ENCODE data around the gene SH3PXD2A. TPM values are rescaled to one million over a fixed set of nuclear protein-coding genes. Genes with fewer than 3 reads are reported as not detected.

Gene SH3PXD2A
- total RNA-seq, 2 donors from 2014 or later: 62.6 to 93.6 TPM

DNA sequence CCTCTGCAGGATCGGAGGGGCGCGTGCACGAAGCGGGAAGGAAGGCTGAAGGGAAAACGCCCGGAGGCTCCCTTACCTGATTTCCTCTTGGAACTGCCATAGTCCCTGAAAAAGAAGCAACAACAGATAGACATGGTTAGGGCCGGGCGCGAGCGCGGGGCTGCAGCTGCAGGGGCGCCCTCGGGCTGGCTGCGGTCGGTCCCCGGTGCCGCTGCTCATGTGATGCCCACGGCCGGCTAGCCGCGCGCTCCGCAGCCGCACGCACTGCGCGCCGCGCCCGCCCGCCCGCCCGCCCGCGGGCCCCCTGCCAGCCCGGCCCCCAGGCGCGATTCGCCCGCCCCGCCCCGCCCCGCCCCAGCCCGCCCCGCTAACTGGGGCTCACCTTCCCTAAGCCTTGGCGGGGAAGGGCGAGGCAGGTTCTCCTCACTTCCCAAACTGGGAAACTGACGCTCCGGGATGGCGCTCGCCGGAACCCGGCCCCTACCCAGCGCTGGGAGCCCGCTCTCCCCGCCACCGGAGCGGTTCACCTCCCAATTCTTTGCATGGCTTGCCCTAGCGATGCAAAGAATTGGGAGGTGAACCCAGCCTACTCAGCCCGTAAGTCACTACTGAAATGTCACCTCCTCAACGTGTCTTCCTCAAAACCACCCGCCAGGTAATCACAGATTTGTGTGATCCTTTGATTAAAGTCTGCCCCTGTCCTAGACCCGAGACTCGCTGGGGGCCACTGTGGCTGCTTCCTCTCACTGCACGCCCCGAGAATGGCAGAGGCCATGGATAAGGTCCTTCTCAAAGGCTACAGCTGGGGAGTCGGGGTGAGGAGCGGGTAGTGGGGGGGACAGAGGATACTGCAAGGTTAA, 162.2 kb downstream of the SH3PXD2A start:
- DNase-seq (ENCODE audit: low spot score): no peak

DNA sequence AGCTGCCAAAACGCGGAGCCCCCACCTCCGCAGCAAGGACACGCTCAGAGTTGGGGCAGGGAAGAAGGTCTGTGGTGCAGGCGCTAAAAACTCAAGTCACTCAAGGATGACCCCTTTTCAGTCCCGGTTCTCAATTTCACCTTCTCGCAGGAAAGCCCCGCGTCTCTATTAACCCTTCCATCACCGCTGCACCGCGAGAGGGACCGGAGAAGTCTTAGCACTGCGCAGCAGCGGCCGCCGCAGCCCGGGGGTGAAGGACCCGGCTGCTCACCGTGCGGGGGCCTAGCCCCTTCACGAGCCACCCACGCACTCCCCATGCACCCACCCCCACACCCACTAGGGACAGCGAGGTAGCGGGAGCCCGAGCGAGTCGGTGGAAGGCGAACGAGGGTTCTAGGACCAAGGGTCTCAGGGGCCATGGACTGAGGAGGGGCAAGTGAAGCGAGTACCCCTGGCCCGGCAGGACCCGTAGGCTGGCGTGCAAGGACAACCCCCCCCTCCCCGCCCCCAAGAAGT, 162.9 kb downstream of the SH3PXD2A start:
- no peak for DNase-seq (ENCODE audit: low spot score)
- intact Hi-C loops (cut with DNase I): no loop called here

More for the DNA sequence above, 162.2 kb downstream of the SH3PXD2A start:
- intact Hi-C loops (cut with DNase I): no loop called here

DNA sequence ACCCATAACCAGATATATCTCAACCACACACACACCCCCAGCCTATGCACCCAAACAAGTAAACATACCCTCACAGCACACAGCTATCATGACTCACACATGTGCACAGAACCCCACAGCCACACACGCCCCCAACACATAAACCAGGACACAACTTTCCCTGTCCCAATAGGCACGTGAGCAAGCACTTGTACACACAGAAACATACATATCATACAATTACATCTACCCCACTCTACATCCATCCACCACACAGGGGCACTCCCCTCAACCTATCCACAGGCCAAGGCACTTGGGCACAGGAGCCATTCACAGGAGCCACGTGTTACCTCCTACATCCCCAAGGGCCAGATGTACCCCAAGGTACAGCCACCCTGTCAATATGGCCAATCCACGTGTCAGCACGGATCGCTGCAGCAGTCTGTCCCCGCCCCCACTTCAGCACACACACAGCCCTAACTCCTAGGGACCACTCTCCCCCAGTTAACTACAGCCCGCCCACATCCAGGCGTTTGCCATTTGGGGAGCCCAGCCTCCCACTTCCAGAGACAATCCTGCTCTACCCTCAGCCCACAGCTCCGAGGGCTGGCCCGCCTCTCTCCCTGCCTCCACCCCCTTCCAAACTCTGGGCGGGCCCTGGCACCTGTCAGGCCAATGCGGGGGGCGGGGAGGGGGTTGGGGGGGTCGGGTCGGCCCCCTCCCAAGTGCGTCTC, 163.5 kb downstream of the SH3PXD2A start:
- no peak for DNase-seq (ENCODE audit: low spot score)

DNA sequence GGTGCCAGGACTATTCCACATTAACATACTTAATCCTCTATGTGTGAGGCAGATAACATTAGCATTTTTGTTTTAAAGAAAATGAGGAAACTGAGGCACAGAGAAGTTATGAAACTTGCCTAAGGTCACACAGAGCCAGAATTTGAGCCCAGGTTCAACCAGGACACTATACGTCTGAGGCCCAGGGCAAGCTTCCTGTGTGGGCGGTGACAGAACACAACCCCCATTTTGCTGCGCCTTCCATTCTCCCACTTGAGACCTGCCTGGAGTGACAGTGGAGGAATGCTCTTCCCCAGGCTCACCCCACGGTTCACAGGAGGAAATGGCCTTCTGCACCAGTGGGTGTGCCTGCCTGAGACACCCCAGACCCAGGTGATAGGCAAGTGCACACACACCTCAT, 164.1 kb downstream of the SH3PXD2A start:
- intact Hi-C loops (cut with DNase I): no loop called here
- DNase-seq (ENCODE audit: low spot score): no peak

More for the DNA sequence above, 163.5 kb downstream of the SH3PXD2A start:
- intact Hi-C loops (cut with DNase I): no loop called here

DNA sequence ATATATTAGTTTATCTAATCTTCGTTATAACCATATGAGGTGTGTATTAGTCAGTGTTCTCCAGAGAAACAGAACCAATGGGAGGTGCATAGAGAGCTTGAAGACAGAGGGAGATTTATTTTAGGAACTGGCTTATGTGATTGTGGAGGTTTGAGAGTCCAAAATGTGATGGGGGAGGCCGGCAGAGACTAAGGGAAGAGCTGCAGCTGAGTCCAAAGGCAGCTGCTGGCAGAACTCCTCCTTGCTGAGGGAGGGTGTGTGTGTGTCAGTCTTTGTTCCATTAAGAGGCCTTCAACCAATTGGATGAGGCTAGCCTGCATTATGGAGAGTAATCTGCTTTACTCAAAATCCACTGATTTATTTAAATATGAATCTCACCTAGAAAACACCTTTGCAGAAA, 165.1 kb downstream of the SH3PXD2A start:
- intact Hi-C loops (cut with DNase I): no loop called here
- DNase-seq (ENCODE audit: low spot score): no peak

DNA sequence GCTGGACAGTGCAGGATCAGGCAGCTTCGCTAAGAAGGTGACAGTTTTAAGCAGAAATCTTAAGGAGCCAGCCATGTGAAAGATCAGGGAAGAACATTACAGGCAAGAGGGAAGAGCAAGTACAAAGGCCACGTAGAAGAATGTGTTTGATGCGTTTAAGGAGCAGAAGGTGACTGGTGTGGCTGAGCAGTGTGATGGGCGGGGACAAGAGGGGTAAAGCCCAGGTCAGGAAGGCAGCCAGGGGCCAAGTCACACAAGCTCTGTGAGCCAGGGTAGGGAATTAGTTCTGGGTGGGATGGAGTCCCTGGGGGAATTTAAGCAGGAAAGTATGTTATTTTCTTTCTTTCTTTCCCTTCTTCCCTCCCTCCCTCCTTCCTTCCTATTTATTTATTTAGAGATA, 166.9 kb downstream of the SH3PXD2A start:
- no peak for DNase-seq (ENCODE audit: low spot score)
- intact Hi-C loops (cut with DNase I): loop anchor here (5.0 kb wide), 1 partner anchor 86 kb away; no protein-coding TSS in a partner anchor

DNA sequence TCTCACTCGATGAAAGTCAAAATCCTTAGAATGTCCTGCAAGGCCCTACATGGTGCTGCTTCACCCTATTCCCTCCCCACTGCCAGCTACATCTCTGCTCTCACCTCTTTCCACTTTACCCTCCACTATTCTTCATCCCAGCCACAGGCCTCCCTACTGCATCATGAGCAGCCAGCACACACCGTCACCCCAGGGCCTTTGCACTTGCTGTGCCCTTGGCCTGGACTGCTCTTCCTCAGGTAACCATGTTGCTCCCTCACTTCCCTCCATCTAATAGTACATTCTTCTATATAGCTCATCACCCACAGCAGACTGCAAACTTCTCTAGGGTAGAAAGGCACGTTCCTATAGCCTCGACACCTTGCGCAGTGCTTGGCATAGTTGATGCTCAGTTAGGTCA, 167.7 kb downstream of the SH3PXD2A start:
- DNase-seq (ENCODE audit: low spot score): no peak
- intact Hi-C loops (cut with DNase I): loop anchor here (5.0 kb wide), 1 partner anchor 85 kb away; no protein-coding TSS in a partner anchor

DNA sequence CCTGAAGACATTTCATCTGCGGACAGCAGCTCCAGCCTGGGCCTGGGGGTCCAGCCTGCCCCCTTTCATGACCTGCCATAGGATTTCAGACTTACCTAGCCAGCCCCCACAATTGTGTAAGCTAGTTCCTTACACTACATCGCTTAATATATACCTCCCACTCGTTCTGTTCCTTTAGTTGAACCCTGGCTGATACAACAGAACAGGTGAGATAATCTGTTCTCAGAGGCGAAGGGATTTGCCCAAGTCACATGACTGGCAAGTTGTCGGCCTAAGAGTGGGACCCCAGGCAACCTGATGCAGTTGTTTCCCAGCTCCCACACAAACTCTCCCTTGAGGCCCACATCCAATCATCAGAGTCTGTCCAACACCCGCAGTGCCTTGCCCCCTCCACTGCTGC, 168.2 kb downstream of the SH3PXD2A start:
- intact Hi-C loops (cut with DNase I): loop anchor here (5.0 kb wide), 1 partner anchor 85 kb away; no protein-coding TSS in a partner anchor

DNA sequence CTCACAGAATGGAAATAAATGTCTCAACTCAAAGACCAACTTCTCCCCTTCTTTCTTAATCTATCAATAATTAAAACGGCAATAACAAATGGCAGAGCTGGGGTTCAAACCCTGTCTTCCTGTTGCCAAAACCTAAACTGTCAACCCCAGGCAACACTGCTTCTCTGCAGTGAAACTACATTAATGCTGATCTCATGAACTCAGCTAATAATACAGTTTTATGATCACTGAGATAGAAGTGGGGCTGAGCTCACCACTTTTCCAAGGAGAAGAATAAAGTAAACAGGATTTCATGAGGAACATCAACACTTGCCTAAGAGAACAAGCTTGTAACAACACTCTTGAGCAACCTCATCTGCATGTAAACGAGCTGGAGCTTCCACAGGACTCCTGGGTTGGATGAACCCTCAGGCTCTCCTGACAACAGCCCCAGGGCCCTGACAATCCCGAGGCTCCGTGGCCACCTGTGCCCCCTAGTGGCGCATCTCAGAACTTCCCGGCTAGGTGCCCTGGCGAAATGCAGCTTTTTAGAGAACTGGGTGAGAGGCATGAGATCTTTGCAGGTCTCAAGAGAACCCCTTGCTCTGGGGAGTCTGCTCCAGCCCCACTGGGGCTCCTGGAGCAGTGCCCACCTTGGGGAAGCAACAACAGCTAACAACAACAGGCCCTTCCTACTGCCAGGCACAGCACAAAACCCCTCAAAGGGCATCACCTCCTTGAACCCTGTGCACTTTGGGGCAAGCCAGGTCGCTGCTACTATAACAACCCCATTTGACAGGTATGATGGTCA, 169.3 kb downstream of the SH3PXD2A start:
- intact Hi-C loops (cut with DNase I): loop anchor here (5.0 kb wide), 1 partner anchor 84 kb away; no protein-coding TSS in a partner anchor
- peak; percentile 92 for DNase-seq (ENCODE audit: low spot score)

More for the DNA sequence above, 168.2 kb downstream of the SH3PXD2A start:
- DNase-seq (ENCODE audit: low spot score): no peak

DNA sequence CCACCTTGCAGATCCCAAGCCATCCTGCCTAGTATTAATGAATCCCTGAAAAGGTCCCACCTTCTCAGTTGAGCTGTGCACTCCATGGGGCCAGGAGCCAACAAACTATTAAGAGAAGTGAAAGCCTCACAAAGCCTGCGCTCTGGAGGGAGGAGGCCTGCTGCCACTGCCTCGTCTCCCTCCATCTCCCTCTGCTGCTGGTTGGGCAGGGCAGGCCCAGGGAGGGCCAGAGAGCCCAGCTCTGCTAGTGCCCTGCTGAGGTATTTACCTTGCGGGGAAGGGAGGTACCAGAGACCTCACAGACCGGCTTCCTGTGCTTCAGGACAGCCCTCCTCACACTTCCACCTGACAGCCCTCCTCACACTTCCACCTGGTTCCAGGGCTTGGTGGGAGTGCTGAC, 171.5 kb downstream of the SH3PXD2A start:
- DNase-seq (ENCODE audit: low spot score): no peak
- intact Hi-C loops (cut with DNase I): no loop called here

DNA sequence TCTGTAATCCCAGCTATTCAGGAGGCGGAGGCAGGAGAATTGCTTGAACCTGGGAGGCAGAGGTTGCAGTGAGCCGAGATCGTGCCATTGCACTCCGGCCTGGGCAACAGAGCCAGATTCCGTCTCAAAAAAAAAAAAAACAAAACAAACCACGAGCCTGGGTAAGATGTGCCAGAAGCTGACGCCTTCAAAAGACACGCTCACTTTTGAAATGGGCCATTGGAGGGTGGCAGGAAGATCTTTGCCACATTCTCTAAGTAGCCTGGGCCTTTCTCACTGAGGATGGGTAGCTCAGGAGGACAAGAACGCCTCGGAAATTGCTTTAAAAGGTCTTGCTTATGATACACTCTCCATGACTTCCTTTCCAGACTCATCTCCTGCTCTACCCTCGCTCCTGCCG, 172.7 kb downstream of the SH3PXD2A start:
- intact Hi-C loops (cut with DNase I): no loop called here

DNA sequence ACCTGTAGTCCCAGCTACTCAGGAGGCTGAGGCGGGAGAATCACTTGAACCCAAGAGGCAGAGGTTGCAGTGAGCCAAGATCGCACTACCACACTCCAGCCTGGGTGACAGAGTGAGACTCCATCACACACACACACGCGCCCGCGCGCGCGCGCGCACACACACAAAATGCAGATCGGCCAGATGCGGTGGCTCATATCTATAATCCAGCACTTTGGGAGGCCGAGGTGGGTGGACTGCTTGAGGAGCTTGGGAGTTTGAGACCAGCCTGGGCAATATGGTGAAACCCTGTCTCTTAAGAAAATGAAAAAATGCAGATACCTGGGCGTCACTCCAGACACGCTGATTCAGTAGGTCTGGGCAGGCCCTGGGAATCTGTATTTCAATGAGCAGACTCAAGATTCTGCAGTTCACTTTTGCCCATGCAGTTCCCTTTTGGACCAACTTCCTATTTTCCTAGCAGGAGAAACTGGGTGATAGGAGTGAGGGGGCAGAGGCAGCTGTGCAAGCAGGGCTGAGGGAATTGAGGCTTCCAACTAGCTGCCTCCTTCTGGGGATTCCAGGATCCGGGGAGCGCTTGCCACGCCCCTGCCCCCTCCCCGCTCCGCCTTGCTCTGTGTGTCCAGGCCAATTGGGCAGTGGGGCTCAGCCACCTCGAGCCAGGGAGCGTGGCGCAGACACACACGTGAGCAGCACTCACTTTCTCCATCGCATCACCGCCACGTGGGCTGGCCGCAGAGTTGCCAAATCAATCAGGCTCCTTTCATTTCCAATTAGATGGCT, 173.6 kb downstream of the SH3PXD2A start:
- DNase-seq (ENCODE audit: low spot score): peak; percentile 89
- intact Hi-C loops (cut with DNase I): no loop called here

More for the DNA sequence above, 172.7 kb downstream of the SH3PXD2A start:
- no peak for DNase-seq (ENCODE audit: low spot score)

DNA sequence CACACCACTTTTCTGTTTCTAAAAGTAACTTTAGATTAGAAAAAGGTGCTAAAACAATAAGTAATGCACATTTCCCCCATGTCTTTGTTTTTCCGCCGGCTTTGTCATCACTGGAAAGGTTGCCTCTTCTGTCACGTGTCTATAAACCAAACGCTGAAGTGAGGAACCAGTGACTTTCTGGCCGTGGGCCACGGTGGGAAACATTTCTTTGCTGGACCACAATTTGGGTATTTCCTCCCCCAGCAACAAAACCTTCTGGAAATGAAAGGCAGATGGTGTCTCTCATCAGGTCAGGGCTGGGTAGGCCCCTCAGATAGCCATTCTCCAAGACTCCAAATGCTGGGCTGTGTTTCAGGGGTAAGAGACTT, 174.5 kb downstream of the SH3PXD2A start:
- intact Hi-C loops (cut with DNase I): no loop called here
- DNase-seq (ENCODE audit: low spot score): no peak

DNA sequence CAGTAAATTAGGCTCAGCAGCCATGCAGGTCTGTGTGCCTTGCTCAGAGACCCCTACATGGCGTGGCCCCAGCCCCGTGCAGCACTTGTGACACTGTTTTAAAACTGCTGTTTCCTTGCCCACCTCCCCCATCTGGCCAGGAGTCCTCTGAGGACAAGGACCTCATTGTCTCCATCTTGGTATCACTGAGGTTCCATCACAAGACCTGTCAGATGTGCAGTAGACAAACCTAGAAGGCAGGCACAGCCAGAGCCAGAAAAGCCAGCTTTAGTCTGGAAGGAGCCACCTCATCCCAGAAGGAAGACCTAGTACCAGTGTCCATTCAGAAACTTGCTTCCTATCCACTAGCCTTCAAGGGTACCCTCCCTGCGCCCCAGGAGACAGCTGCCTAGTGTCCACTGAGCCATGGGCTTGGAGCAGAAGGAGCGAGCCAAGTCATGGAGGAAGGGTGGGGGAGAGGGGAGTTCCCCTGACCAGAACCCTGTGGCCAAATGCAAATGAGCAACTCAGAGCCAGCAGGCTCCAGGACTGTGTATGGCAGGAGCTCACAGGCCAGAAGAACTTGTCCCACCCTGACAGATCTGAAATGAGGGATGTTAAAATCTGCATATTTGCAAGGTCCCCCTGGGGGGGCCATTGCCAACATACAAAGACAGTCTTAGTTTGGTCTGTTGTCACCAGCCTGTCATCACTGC, 176.1 kb downstream of the SH3PXD2A start:
- intact Hi-C loops (cut with DNase I): no loop called here
- no peak for DNase-seq (ENCODE audit: low spot score)

DNA sequence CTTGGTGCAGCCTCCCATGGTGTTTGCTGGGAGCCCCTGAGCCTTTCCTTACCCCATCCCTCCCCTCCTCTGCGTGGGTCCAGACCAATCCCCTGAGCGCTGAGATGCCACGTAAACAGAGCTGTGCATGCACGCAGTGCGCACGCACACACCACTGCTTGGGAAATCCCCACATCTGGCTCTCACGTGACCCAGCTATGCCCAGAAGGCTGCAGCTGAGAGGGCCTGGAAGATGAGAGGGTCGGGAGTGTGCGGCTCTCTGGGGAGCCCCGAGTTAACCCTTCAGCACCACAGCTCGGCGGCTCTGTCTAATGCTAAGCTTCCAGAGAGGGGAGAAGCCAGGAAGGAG, 177.2 kb downstream of the SH3PXD2A start:
- intact Hi-C loops (cut with DNase I): no loop called here
- peak; percentile 96 for DNase-seq (ENCODE audit: low spot score)

DNA sequence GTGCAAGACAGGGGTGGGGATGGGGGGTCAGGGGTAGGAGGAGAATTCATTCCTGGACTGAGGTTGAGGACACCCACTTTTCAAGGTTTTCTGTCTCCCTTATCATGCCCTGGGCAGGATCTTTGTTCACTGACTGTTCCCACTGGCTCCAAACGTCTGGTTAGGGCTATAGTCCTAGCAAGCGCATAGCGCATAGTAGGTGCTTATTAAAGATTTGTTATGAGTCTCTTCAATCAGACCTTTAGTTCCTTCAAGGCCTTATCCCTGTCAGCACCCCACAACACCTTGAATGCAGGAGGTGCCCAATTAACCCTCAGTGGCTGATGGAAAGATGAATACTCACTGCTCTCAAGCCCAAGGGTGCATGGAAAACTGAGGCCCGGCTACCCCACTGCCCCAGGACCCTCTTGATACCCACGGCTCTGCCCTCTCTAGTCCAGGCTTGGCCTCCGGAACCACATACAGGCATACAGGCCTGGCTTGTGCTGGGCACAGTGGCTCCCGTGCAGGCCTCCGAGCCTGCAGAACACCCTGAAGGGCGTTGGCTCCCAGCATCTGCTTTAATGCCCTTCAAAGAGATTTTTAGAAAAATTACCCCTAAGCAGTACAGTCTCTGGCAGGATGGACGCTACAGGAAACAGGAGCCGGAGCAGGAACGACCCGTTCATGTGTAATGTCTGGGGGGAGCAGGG, 177.7 kb downstream of the SH3PXD2A start:
- intact Hi-C loops (cut with DNase I): no loop called here
- DNase-seq (ENCODE audit: low spot score): no peak

DNA sequence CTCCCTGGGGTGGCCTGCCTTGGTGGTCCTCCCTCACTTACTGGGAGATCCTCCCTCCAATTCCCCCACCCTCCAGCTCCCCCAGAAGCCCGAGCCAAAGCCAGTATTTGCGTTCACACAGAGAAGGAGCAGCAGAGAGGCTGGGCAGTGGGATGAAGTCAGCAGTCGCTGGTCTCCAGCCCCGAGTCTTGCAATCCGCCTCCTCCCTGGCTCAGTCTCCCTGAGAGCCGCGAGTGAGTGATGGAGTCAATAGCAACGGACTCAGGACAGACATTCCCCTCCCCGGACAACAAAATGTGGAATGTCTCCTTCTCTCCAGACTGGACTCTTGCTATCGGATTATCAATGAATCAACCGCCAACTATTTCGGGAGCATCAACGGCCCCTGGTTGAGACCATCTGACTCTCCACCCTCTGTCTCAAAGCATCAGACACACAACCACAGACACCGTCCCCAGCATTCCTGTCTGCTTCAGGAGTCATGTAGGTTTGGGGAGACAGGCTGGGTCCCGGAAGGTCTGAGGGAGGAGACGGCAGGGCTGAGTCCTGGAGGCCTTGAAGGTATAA, 178.4 kb downstream of the SH3PXD2A start:
- intact Hi-C loops (cut with DNase I): no loop called here
- DNase-seq (ENCODE audit: low spot score): peak; percentile 95
